ENCODE measurements around the gene ADAM20.

ADAM20 gene

DNA sequence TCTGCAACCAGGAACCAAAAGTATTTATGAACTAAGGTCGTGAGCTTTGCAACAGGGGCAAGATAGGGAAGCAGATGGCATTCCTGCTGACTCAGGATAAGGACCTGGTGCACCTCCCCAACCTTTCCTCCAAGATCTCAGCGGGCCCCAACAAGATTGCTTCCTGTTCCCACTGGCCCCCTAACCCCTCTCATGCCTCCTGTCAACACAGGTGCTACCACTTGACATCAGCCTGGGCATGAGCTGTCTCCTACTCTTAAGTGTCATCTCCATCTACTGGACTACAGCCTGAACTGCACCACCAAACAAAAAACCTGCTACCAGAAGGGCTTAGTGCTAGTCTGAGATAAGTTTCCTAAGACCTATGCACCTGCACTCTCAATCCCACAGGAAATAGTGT, 33.0 kb upstream of the ADAM20 start:
- TF ChIP-seq, protein P1, sequence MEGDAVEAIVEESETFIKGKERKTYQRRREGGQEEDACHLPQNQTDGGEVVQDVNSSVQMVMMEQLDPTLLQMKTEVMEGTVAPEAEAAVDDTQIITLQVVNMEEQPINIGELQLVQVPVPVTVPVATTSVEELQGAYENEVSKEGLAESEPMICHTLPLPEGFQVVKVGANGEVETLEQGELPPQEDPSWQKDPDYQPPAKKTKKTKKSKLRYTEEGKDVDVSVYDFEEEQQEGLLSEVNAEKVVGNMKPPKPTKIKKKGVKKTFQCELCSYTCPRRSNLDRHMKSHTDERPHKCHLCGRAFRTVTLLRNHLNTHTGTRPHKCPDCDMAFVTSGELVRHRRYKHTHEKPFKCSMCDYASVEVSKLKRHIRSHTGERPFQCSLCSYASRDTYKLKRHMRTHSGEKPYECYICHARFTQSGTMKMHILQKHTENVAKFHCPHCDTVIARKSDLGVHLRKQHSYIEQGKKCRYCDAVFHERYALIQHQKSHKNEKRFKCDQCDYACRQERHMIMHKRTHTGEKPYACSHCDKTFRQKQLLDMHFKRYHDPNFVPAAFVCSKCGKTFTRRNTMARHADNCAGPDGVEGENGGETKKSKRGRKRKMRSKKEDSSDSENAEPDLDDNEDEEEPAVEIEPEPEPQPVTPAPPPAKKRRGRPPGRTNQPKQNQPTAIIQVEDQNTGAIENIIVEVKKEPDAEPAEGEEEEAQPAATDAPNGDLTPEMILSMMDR (conservative IDR thresholded peaks at IDR 0.05; ENCODE audit: low read depth, low read length) = peak; percentile 59
- Histone ChIP-seq H3K79me2 (ENCODE audit: insufficient read depth, low read depth) (no peaks in the 10 kb centered on the region), H3K4me1 (ENCODE audit: low read depth, poor library complexity, severe bottlenecking) (no peaks in the 10 kb centered on the region)

DNA sequence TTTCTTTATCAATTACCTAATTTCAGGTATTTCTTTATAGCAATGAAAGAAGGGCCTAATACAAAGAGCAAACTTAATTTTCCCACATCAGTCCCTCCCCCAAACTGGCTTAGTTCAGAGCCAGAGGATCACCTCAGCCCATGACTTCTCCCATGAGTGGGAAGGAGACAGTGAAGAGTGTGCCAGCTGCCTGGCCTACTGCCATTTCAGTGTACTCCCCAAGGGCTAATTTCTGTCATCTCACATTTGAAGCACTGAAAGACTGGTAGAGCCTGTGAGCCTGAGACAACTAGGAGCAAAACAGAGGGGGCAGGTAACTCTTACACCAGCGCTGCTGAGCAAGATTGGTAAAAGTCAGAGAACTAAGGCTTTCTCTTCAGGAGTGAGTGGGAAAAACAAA, 29.1 kb upstream of the ADAM20 start:
- Histone ChIP-seq H3K4me3 (IDR thresholded peaks at IDR 0.05; ENCODE audit: insufficient read depth, low read depth, low read length) (no peak overlapping the region), H3K4me2 (no peak overlapping the region), H3K4me1 (ENCODE audit: low read depth, poor library complexity, severe bottlenecking) (no peaks in the 10 kb centered on the region)

More for the DNA sequence above, 33.0 kb upstream of the ADAM20 start:
- Histone ChIP-seq H3K27me3 (ENCODE audit: insufficient read depth, low read depth) (no peaks in the 10 kb centered on the region), H3K36me3 (ENCODE audit: insufficient read depth) (no peaks in the 10 kb centered on the region), H3K9ac (no peak overlapping the region), H3K27ac (no peak overlapping the region), H3K4me3 (IDR thresholded peaks at IDR 0.05; ENCODE audit: insufficient read depth, low read depth, low read length) (no peak overlapping the region), H2AFZ (ENCODE audit: low read depth) (no peak overlapping the region), H3K4me2 (no peak overlapping the region), H4K20me1 (ENCODE audit: insufficient read depth) (no peaks in the 10 kb centered on the region)

DNA sequence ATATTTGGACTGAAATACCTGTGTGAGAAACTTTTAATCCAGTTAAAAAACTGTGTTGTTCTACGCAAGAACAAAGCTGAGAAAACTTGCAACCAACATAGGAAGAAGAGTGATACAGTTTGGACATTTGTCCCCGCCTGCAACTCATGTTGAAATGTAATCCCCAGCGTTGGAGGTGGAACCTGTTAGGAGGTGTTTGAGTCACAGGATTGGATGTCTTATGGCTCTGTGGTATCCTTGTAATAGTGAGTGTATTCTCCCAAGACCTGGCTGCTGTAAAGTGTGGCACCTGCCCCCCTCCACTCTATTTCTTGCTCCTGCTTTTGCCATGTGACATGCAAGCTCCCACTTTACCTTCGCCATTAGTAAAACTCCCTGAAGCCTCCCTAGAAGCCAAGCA, 28.6 kb upstream of the ADAM20 start:
- H3K4me2 ChIP-seq = no peak overlapping the region

More for the DNA sequence above, 29.1 kb upstream of the ADAM20 start:
- Histone ChIP-seq H3K36me3 (ENCODE audit: insufficient read depth) (no peaks in the 10 kb centered on the region), H3K27ac (no peak overlapping the region), H4K20me1 (ENCODE audit: insufficient read depth) (no peaks in the 10 kb centered on the region), H3K79me2 (ENCODE audit: insufficient read depth, low read depth) (no peaks in the 10 kb centered on the region), H3K9ac (no peak overlapping the region), H2AFZ (ENCODE audit: low read depth) (no peak overlapping the region), H3K27me3 (ENCODE audit: insufficient read depth, low read depth) (no peaks in the 10 kb centered on the region)
- TF ChIP-seq, protein P1 (conservative IDR thresholded peaks at IDR 0.05; ENCODE audit: low read depth, low read length) = no peak

DNA sequence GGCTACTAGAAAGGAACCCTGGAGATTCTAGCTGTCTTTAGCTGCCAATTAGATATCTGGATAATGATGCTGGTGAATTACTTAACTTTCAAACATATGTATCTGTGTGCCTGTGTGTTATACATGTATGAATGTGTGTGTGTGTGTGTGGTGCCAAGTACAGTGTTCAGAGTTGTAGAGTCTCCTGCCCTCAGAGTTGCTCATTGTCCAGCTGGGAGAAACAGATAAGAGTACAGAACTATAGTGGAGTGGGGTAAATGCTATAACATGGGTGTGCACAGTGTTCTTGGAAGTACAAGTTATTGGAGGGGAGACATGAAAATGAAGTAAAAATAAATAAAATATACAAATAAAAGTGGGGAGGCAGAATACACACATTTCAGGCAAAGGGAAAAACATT, 23.6 kb upstream of the ADAM20 start:
- Histone ChIP-seq H3K9ac (no peak overlapping the region), H3K79me2 (ENCODE audit: insufficient read depth, low read depth) (no peaks in the 10 kb centered on the region), H3K27ac (no peak overlapping the region), H3K4me1 (ENCODE audit: low read depth, poor library complexity, severe bottlenecking) (no peaks in the 10 kb centered on the region), H3K4me3 (IDR thresholded peaks at IDR 0.05; ENCODE audit: insufficient read depth, low read depth, low read length) (no peak overlapping the region), H3K4me2 (no peak overlapping the region), H2AFZ (ENCODE audit: low read depth) (no peak overlapping the region), H4K20me1 (ENCODE audit: insufficient read depth) (no peaks in the 10 kb centered on the region), H3K36me3 (ENCODE audit: insufficient read depth) (no peaks in the 10 kb centered on the region), H3K27me3 (ENCODE audit: insufficient read depth, low read depth) (no peaks in the 10 kb centered on the region)
- TF ChIP-seq, protein P1 (conservative IDR thresholded peaks at IDR 0.05; ENCODE audit: low read depth, low read length) = no peak

More for the DNA sequence above, 28.6 kb upstream of the ADAM20 start:
- H3K36me3 ChIP-seq (ENCODE audit: insufficient read depth) = no peaks in the 10 kb centered on the region
- no peaks in the 10 kb centered on the region for H3K27me3 ChIP-seq (ENCODE audit: insufficient read depth, low read depth)
- no peak overlapping the region for H3K27ac ChIP-seq
- H3K9ac ChIP-seq = no peak overlapping the region
- no peak overlapping the region for H2AFZ ChIP-seq (ENCODE audit: low read depth)
- H4K20me1 ChIP-seq (ENCODE audit: insufficient read depth) = no peaks in the 10 kb centered on the region
- H3K79me2 ChIP-seq (ENCODE audit: insufficient read depth, low read depth) = no peaks in the 10 kb centered on the region
- H3K4me1 ChIP-seq (ENCODE audit: low read depth, poor library complexity, severe bottlenecking) = no peaks in the 10 kb centered on the region
- TF ChIP-seq, protein P1 (conservative IDR thresholded peaks at IDR 0.05; ENCODE audit: low read depth, low read length) = no peak
- H3K4me3 ChIP-seq (IDR thresholded peaks at IDR 0.05; ENCODE audit: insufficient read depth, low read depth, low read length) = no peak overlapping the region
